HG03039 (cell line): ENCODE data around the gene ASTL.
"Not testable (repeated sequence)": the region's sequence is repeated elsewhere in the genome, so short reads cannot be mapped to it uniquely, and the experiment has no call there.

Source experiments
- ATAC-seq: cut with Tn5 transposase; IDR thresholded peaks from one replicate; pipeline ENCODE4 v1.9.1; 2021; ENCODE audit warnings: mild to moderate bottlenecking, moderate library complexity; ENCODE audit not compliant: unreplicated experiment

The ASTL gene

DNA sequence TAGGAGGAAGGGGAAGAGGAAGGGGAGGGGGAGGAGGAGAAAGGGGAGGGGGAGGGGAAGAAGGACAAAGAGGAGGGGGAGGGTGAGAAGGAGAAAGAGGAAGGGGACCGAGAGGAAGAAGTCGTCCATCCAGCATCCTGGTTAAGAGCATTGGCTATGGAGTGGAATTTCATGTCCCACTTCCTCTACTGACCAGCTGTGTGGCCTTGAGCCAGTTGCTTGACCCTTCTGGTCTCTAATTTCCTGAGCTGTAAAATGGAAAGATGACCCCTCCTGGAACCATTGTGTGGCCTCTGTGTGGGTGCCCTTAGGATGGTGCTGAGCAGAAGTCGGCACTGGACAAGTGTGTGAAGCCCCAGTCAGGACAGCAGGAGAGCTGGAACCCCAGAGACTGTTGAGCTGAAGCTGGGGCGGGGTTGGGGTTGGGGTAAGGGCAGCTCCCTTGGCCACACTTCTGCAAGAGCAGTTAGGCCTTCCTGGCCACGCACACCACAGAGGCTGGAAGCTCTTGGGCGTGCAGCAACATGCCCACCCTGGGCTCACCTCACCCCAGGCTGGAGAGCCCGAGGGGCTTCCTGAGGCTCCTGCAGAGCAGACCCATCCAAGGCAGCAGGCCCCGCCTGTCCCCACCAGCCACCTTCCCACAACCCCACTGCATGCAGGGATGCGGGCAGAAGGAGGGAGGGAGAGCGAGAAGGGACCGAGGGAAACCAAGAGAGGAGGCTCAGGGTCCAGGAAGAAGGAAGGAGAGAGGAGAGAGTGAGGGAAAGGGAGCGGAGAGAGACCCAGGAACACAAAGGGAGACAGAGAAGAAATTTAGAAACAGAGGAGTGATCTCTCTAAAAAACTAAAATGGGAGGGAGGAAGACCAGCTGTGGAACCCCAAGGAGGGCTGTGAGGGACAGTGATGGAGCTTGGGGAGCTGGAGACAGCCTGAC lies 38.2 kb downstream of the ASTL start:
- no peak for ATAC-seq

- no peak for ATAC-seq
These were observed 39.3 kb downstream of the ASTL start for GRCh38 chr2:96098900-96099590.

DNA sequence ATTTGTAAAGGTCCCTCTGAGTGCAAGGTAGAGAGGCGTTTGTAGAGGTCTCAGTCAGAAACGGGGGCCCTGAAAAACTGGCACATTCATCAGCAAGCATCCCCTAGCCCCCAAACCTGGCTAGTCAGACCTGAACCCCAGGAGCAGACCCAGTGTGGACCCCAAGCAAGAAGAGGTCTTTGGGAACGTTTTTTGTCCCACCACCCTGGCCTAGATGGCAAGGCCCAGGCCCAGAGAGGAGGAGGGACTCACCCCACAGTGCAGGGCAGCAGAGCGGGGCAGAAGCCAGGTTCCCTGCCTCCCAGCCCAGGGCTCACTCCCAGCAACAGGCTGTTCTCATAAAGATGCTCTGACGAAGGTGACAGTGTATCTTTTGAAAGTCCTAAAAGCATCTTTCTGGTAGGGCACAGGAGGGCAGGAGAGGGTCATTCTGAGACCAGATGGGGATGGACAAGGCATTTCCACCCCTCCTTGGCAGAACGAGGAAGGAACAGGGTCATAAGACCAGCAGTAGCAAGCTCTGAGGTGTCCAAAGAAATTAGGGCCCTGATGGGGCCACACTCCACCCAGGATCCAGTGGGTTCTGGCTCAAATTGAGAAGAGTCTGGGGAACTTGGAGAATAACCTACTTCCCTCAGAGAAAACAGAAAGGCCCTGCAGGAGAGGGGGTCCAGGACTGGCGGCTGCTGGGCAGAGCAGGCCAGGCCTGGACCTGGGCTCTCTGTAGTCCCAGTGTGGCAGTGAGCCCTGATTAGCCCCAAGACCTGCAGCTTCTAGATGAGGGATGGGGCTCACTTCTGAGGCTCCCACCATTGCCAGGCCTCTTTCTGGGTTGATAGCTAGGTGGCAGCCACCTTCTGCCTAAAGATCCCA lies 40.1 kb downstream of the ASTL start:
- no peak for ATAC-seq

DNA sequence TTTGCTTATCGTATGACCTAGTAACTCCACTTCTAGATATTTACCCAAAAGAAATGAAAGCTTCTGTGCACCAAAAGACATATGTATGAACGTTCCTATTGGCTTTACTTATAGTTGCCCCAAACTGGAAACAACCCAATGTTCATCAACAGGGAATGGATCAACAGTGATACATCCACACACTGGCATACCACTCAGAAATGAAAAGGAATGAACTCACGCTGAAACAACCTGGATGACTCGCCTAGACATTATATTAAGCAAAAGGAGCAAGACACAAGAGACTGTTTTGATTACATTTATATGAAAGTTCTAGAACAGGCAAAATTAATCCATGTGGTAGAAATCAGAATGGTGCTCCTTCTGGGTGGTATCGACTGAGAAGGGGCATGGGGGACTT lies 40.9 kb downstream of the ASTL start:
- ATAC-seq: no peak

GRCh38 chr2:96095116-96095636 lies 43.1 kb downstream of the ASTL start:
- no peak for ATAC-seq

DNA sequence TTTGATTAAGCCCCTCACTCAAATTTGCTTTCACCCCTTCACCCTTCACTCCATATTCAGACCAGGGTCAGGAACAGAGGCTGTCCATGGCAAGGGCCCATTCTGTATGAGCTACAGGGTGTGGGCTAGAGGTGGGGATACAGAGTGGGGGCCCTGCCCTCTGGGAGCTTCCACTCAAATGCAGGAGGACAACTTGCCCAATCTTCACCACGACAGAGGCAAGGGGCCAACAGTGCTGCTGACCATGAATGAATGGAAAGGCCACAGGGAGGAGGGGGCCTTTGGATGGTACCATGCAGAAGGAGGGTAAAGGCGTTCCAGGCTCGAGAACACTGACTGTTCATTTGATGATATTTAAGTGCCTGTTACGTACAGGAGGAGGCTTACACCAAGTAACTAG lies 44.8 kb downstream of the ASTL start:
- ATAC-seq: no peak

DNA sequence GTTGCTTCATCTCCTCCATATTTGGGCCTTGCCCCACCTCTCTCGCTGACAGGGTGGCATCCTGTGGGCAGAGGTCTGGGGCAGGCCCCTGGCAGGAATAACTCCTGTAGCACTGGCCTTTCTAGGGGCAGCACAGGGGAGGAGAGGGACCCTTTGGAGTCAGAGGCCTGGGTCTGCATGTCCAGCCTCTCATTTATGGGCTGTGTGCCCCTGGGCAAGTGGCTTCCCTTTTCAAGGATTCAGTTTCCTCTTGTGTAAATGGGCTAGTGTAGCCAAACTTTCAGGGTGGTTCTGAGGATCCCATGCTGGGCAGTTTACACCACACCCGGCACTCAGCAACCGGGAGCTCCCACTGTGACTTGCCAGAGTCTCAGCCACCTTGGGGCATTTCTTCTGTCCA lies 45.4 kb downstream of the ASTL start:
- no peak for ATAC-seq

GRCh38 chr2:96092573-96092877 lies 45.8 kb downstream of the ASTL start:
- no peak for ATAC-seq

GRCh38 chr2:96091711-96092572 lies 46.4 kb downstream of the ASTL start:
- no peak for ATAC-seq

GRCh38 chr2:96091141-96091710 lies 47.1 kb downstream of the ASTL start:
- no peak for ATAC-seq

DNA sequence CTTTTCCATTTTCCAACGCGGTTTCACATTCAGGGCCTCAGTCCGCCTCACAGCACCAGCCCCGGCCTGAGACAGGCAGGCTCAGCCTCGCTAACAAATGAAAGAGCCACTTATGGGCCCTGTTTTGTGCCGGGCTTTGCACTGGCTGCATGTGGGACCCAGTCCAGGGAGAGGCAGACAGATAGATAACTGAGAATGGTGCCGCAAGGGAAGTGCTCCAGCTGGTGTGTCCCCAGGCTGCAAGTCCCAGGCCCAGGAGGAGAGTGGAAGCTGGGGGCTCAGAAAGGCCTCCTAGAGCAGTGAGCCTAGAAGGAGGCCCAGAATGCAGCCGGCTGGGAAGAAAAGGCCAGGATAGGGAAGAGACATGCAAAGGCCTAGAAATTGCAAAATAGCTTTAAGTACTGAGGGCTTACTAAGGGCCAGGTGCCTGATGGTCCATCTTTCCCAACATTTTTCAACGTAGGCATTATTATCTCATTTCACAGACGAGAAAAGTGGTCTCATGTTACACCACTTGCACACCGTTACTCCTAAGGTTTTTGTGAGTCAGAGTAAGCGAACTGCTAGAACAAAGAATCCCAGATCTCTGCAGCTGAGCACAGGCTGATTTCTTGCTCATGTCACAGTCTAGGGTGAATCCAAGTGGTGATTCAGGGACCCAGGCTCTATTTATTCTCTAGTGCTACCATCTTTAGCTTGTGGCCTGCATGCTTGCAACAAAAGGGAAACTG lies 47.9 kb downstream of the ASTL start:
- no peak for ATAC-seq

DNA sequence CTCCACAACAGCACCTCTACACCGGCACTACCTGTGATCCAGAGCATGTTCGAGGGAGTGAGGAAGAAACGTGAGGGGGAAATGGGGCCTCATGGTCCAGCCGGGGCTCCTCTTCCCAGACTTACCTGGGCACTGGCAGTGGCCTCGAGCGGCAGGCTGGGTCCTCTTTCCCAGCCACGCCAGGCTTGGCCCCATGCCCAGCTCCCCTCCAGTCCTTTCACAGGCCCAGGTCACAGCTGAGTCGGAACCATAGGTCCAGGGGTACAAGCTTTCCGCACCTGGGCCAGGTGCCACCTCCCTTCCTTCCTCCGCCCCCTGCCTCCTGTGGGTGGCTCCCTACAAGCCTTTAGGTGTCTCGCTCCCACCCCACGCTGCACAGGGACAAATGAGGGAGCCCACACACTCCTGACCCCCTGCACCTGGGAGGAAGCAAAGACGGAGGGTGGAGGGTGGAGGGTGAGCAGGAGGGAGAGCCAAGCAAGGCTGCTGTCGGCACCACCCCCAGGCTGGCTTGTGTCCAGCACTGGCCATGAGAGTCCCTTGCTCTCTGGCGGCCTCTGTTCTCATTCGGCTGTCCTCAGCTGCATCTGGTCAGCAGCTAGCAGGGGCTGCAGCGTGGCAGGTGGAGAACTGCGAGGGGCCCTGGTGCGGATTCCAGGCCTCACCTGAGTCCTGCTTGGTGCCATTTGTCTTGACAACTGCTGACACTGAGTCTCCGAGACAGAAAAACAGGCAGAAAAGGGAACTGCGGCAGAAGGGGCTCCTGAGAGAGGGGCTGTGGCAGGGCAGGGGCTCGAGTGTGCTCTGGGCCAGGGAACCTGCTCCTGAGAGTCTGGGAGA lies 48.7 kb downstream of the ASTL start:
- no peak for ATAC-seq

- ATAC-seq: no peak
These were observed 49.7 kb downstream of the ASTL start for GRCh38 chr2:96088340-96089335.

GRCh38 chr2:96087130-96087529 lies 51.2 kb downstream of the ASTL start:
- no peak for ATAC-seq

GRCh38 chr2:96085541-96086355 lies 52.6 kb downstream of the ASTL start:
- no peak for ATAC-seq

GRCh38 chr2:96084858-96085518 lies 53.3 kb downstream of the ASTL start:
- not testable (repeated sequence) for ATAC-seq
